Fibroblast of skin of right biceps (primary cell): ENCODE results near the gene RDH14.

ENCODE experiments used
- DNase-seq: peaks from one replicate; pipeline ENCODE4 v3.0.0-alpha.2; 2013

RDH14 gene, protein sequence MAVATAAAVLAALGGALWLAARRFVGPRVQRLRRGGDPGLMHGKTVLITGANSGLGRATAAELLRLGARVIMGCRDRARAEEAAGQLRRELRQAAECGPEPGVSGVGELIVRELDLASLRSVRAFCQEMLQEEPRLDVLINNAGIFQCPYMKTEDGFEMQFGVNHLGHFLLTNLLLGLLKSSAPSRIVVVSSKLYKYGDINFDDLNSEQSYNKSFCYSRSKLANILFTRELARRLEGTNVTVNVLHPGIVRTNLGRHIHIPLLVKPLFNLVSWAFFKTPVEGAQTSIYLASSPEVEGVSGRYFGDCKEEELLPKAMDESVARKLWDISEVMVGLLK

DNA sequence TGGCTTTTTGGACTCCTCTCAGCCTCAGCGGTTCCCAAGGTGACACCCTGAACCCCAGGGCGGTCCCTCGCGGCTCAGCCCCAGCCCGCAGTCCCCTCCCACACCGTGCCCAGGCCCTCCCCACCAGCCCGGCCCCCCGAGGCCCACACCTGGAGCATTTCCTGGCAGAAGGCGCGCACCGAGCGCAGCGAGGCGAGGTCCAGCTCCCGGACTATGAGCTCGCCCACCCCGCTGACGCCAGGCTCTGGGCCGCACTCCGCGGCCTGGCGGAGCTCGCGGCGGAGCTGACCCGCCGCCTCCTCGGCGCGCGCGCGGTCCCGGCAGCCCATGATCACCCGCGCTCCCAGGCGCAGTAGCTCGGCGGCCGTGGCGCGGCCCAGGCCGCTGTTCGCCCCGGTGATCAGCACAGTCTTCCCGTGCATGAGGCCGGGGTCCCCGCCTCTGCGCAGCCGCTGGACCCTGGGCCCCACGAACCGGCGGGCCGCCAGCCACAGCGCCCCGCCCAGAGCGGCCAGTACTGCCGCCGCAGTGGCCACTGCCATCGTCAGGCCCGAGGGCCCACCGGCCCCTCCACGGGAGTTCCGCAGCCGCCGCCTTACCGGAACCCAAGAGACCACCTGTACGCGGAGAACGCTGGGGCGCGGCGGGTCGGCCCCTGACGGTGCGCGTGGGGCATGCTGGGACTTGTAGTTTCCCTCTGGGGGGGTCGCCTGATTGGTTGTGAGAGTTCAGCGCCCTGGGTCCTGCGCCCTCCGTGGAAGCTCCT lies at the start of gene RDH14:
Gene RDH14 (minus strand): TSS at position 623 of the 766 bp plus-strand sequence. CDS start 81 bp downstream, at position 542.
- peak; percentile 93 for DNase-seq

GRCh38 chr2:18610090-18610489 lies 49.6 kb upstream of the RDH14 start:
- DNase-seq: no peak

- no peak for DNase-seq
Observed at GRCh38 chr2:18605115-18605514, 44.7 kb upstream of the RDH14 start.

DNA sequence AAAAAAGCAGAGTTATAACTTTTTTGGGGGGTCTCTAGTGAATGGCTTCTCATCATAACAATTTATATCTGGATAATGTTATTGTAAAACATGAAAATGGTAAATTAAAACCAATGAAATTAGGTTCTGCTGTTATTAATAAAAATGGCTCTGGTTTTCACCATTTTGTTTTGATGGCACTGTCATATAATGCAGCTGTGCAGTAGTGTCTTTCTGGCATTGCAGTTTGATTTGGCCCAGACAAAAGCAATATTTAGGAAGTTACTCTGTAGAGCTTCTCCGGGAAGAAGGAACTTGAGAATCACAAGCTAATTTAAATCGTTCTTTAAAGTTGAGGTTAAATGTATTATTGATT lies 44.1 kb upstream of the RDH14 start:
- no peak for DNase-seq

- DNase-seq: no peak
Observed at GRCh38 chr2:18603854-18604530, 43.5 kb upstream of the RDH14 start.

DNA sequence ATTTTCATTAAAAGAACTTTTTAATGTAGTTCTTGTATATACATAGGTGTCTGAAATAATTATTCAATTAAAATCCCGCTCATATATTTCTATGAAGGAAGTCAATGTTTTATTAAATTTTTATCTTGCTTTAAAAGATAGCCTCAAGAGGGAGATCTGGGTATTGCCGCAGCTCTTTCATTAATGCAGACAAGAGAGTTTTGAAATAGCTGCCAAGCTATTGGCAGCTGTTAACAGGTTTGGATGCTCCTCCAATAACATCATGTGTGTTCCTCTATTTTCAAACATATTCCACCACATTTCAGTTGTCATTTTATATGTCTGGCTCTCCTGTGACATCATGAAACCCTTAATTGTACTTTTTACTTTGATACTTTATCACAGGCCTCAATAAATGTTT lies 41.8 kb upstream of the RDH14 start:
- no peak for DNase-seq

DNA sequence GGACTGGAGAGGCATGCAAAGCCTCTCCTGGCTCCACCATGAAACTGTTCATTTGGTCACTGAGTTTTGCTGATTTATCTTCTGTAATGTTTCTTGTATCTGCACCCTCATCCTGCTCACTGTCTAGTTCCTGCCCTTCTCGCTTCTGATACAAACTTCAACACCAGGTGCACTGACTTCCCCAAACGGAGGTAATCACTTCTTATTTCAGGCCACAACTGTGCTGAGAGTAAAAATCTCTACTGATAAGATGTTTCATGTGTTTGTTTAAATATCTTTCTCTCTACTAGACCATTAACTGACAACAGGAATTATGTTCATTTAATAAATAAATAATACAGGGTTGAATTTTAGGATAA lies 39.8 kb upstream of the RDH14 start:
- no peak for DNase-seq

- DNase-seq: peak; percentile 92
Observed at GRCh38 chr2:18599509-18600254, 39.2 kb upstream of the RDH14 start.

DNA sequence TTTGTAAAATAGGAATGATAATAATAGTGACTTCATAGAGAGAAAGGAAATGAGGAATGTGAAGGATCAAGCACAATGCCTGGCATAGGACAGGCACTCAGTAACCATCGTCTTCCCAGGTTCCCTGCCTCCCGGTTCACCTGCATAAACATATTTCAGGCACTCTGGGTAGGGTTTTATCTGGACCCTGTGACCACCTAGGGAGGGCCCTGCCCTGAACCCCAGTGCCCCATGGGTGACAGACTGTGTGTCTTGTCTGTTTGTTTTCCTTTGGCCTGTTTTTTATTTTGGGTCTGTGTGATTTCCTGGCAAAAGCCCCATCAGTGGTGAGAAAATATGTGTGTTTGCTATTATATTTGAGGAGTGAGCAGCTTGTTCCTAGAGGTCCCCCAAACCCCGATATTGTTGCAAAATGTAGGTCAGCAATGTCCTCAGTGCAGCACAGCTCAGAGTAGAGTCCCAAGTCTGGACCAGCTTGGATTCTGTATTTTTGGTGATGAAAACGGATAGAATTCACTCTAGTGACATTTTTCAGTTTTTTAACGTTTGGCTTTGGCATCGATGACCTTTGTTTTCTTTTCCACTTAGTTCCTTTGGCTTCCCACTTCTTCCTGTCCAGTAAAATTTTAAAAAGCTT lies 38.5 kb upstream of the RDH14 start:
- no peak for DNase-seq

GRCh38 chr2:18597618-18598017 lies 37.2 kb upstream of the RDH14 start:
- no peak for DNase-seq

DNA sequence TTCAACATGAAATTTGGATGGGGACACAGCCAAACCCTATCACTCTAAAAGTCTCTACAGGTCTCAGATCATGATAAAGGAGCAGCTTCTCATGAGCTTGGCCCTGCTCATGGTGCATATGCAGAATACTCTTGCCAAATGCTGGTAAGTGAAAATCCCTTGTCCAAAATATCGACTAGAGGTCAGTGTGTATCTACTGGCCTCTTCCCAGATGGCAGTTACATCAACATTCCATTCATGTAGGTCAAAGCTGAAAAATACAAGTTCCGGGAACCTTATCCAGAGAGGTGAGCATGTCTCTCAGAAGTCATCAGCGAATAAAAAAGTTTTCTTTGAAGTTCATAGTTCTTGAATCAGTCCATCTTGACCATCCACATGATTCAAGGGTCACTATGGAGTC lies 36.5 kb upstream of the RDH14 start:
- no peak for DNase-seq

GRCh38 chr2:18593496-18593895 lies 33.0 kb upstream of the RDH14 start:
- no peak for DNase-seq

- no peak for DNase-seq
Observed at GRCh38 chr2:18592372-18592771, 31.9 kb upstream of the RDH14 start.

GRCh38 chr2:18589354-18589753 lies 28.9 kb upstream of the RDH14 start, which contains the start of gene NT5C1B:
NT5C1B (minus strand) TSS chr2:18589569; CDS start chr2:18589468, 101 bp downstream.
- no peak for DNase-seq

- no peak for DNase-seq
Observed at GRCh38 chr2:18588802-18589201, 28.3 kb upstream of the RDH14 start.

- no peak for DNase-seq
Observed at GRCh38 chr2:18588049-18588448, 27.6 kb upstream of the RDH14 start.

- DNase-seq: peak; percentile 27
Observed at GRCh38 chr2:18585526-18585925, 25.1 kb upstream of the RDH14 start.

DNA sequence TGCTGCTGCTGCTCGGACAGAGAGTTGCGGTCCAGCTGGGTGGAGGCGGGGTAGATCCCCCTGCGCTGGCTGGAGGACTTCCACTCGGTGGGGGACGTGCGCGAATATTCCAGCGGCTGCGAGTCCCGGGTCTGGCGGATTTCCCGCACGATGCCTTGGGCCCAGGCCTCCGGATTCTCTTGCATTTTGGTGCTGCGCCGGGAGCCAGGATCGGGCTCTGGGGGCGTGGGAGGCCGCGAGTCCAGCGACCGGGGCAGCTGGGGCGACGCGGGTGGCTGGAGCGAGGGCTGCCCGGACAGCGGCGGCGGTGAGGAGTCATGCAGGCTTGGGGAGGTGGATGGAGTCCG lies 24.1 kb upstream of the RDH14 start:
- DNase-seq: no peak

DNA sequence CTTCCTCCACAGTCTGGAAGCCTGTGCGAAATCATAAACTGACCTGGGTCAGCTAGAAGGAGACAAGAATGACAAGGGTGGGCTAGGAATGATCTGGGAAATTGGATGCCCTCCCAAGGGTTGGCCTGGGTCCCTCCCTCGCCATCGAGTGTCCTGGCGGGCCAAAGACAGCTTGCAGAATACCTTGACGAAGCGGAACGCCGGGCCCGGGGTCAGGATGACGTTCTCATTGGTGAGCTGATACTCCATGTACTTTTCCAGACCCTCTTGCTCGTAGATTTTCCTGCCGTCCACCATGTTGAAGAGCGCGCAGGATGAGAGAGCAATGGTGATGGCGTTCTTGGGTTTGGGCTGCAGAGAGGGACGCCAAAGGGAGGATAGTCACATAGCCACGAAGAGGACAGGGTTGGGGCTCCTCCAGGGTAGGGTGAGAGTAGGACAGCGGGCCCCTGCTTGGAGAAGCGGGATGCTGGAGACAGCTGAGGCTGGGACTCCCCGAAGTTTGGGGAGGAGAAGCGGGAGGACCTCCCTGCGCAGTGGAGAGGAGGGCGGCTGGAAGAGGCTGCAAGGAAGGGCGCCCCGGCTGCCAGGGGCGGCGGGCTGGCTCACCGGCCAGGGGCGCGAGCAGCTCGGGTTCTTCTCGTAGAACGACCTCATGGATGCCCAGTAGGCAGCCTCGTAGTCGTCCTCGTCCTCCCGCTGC lies 23.6 kb upstream of the RDH14 start:
- no peak for DNase-seq

DNA sequence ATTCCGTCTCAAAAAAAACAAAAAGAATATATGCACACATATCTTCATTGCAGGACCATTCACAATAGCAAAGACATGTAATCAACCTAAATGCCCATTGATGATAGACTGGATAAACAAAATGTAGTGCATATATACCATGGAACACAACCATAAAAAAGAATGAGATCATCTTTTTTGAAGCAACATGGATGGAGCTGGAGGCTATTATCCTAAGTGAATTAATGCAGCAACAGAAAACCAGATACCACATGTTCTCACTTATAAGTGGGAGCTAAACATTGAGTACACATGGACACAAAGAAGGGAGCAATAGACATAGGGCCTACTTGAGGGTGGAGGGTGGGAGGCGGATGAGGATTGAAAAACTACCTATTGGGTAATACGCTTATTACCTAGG lies 20.2 kb upstream of the RDH14 start:
- no peak for DNase-seq

- DNase-seq: peak; percentile 22
Observed at GRCh38 chr2:18578033-18578432, 17.6 kb upstream of the RDH14 start.

DNA sequence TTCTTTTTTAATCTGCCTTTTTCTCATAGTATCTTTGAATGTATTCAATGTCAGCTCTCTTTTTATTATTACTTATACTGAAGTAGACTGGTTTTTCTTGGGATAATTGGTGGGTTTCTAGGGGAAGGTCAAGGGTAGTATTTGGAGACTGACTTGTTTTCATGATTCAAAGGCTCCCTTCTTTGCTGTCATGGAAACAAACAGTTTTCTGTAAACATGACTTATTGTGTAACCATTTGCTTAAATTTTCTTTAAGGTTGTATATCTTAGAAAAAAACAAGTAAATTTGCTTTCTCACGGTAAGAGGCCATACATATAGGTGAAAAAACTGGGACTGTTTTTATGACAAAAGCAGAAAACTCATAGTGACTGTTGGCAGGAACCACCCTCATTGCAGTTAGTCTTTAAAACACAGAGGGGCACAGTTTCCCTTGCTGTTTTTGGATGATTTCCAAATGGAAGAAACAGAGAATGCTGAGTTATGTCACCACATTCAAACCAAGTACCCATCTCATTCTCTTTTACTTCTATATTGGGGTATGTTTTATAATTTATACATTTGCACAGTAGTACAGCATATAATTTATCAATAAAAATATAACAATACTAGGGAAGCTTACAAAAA lies 5.8 kb upstream of the RDH14 start:
- DNase-seq: no peak
